HG02623 (cell line): Measurements from ENCODE around the gene DOCK1.

ENCODE experiments used
- ATAC-seq: cut with Tn5 transposase; IDR thresholded peaks from one replicate; pipeline ENCODE4 v1.9.1; 2021; ENCODE audit warnings: moderate library complexity; ENCODE audit not compliant: unreplicated experiment

The DOCK1 gene

DNA sequence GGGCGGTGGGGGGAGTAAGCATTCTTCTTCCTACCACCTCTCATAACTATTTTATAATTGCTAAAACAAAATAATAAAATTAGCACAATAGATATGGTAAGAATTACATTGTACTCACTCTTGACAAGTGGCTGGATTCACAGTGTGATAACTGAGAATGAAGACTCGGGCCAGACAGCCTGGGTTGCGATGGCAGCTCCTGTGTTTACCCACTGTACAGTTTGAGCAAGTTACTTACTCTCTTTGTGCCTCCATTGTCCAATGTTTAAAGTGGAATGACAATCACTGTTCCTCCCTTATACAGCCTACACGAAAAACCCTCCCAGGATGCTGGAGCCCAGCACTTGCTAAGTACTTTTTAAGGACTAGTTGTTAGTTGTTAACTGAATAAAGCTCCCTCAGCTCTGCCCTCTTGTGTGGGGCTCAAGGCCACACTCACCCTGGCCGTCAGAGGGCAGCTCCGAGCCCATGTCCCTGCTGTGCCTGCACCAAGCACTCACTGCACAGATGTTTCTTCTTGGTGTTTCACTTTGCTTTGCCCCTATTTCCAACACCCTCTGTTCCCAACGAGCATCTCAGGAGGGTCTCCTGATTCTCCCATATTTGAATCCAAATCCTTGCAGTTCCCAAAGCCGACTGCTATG, 587.5 kb downstream of the DOCK1 start:
- ATAC-seq: no peak

DNA sequence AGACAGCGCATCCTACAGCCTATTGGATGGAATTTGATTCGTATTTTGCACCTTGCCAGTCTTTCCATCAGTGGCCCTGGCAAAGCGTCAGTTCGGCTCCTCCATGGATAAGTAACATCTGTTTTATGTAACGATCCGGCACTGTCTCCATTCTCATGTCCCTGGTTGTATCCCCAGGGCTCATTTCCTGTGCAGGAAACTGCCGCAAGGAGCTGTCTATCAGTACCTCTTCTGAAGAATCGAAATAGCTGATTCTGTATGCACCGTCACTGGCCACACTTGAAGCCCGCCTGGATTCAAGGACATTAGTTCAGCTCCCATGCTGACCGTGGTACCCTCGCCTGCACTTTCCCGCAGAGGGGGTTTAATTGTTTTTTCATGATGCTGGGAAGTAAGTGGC, 590.8 kb downstream of the DOCK1 start:
- ATAC-seq: no peak

DNA sequence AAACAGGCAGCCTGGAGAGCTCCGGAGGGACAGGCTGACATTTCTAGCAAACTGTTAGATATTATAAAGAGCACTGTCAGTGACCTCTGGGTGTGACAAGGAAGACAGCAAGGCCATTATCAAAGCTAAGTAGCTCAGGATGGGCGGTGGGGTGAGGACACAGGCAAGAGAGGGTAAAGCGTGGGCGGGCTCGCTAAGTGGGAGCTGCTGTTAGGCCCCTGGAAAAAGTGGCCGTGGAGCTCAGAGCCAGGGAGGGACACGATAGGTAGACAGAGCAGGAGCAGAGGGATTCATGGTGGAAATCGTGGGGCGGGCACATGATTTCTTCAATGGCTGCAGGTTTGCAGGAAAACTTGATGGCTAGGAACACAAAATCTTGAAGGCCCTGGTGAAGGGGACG, 592.5 kb downstream of the DOCK1 start:
- ATAC-seq: no peak

DNA sequence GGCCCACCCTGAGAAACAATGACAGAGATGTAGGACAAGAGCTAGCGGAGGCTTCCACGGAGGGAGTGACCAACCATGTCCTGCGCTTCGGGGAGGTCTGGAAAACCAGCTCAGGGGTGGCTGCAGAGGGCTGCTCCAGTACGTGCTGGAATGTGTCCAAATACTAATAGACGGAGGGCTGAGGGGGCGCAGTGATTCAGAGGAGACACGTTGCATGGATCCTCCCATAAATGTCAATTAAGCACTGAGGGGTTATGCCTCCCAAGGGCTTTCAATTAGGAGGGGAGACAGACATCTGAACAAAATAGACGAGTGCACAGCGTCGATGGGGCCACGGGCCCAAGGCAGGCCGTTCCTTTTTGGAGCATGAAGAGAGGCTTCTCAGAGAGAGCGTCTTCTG, 592.9 kb downstream of the DOCK1 start:
- ATAC-seq: no peak

DNA sequence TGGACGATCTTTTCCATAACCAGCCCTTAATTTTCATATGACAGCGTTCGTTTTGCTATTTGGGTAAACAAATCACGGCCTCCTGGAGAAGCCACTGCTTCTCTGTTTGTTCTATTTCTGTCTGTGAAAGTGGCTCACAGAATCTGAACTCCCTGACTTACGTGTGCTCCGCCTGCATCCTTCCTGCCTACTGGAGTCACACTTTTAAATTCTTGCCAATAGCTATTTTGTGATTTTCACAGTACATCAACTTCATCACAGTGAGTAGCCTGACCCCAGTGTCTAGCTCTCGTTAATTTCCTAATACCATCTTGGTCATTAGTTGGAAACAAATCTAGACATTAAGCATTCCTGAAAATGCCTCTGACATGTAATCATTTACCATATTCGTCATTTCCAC, 594.9 kb downstream of the DOCK1 start:
- ATAC-seq: no peak
